HUES64 (cell line): Measurements from ENCODE around the gene SH3GLB1.

Experiments used
- H3K27ac ChIP-seq: 2 replicates; pipeline ENCODE4 v1.7.0; 2013; ENCODE audit warnings: low read depth, low read length, inconsistent platforms
- H3K27me3 ChIP-seq: 2 replicates; pipeline ENCODE4 v1.6.1; 2013; ENCODE audit warnings: mild to moderate bottlenecking, low read length; ENCODE audit not compliant: insufficient read depth
- H3K36me3 ChIP-seq: 2 replicates; pipeline ENCODE4 v1.6.1; 2013; ENCODE audit warnings: mild to moderate bottlenecking, low read length; ENCODE audit not compliant: insufficient read depth
- H3K4me1 ChIP-seq: 2 replicates; pipeline ENCODE4 v1.6.1; 2013; ENCODE audit warnings: mild to moderate bottlenecking, low read length, moderate library complexity; ENCODE audit not compliant: insufficient read depth
- H3K4me3 ChIP-seq: 2 replicates; pipeline ENCODE4 v1.5.1; 2013; ENCODE audit warnings: mild to moderate bottlenecking, low read length, moderate library complexity
- H3K9ac ChIP-seq: 2 replicates; pipeline ENCODE4 v1.6.1; 2013; ENCODE audit warnings: mild to moderate bottlenecking, low read depth, low read length
- H3K9me3 ChIP-seq: 2 replicates; pipeline ENCODE4 v1.6.1; 2013; ENCODE audit warnings: low read depth, low read length; ENCODE audit not compliant: insufficient read depth
- whole genome bisulfite sequencing: fragments of 150-250, 120-280 bp; methylation state at CpG from one replicate; pipeline ENCODE4 v1.1.7; 2013; ENCODE audit warnings: missing lambda C conversion rate; 5-methylcytosine and 5-hydroxymethylcytosine counted together

Gene SH3GLB1

GRCh38 chr1:86739648-86740509 lies 35.5 kb downstream of the SH3GLB1 start:
- Histone ChIP-seq H3K27ac (no peak overlapping the region), H3K4me1 (no peaks in the 10 kb centered on the region), H3K27me3 (no peaks in the 10 kb centered on the region), H3K4me3 (no peak overlapping the region), H3K9me3 (no peaks in the 10 kb centered on the region), H3K9ac (no peak overlapping the region), H3K36me3 (peaks cover 74% of the 10 kb centered on the region)
- WGBS, result 94% methylated on average over 3 of the region's 3 CpGs

GRCh38 chr1:86741947-86742572 lies 37.7 kb downstream of the SH3GLB1 start:
- 85% methylated on average over 2 of the region's 6 CpGs for WGBS
- H3K9ac ChIP-seq, result no peak overlapping the region
- H3K4me1 ChIP-seq, result no peaks in the 10 kb centered on the region
- no peaks in the 10 kb centered on the region for H3K9me3 ChIP-seq
- H3K27ac ChIP-seq, result no peak overlapping the region
- H3K27me3 ChIP-seq, result no peaks in the 10 kb centered on the region
- no peak overlapping the region for H3K4me3 ChIP-seq
- H3K36me3 ChIP-seq, result peaks cover 59% of the 10 kb centered on the region

- Histone ChIP-seq H3K27ac (no peak overlapping the region), H3K9ac (no peak overlapping the region), H3K4me3 (no peak overlapping the region), H3K36me3 (peaks cover 32% of the 10 kb centered on the region), H3K4me1 (no peaks in the 10 kb centered on the region), H3K27me3 (no peaks in the 10 kb centered on the region), H3K9me3 (no peaks in the 10 kb centered on the region)
- 81% methylated on average over 1 of the region's 1 CpG for WGBS
Observed at GRCh38 chr1:86747304-86747703, 42.9 kb downstream of the SH3GLB1 start.

GRCh38 chr1:86748622-86749373 lies 44.4 kb downstream of the SH3GLB1 start:
- Histone ChIP-seq H3K27ac (no peak overlapping the region), H3K36me3 (peaks cover 17% of the 10 kb centered on the region), H3K9ac (no peak overlapping the region), H3K27me3 (no peaks in the 10 kb centered on the region), H3K9me3 (no peaks in the 10 kb centered on the region), H3K4me3 (no peak overlapping the region), H3K4me1 (no peaks in the 10 kb centered on the region)
- WGBS, result 93% methylated on average over 4 of the region's 4 CpGs

GRCh38 chr1:86750076-86750475 lies 45.7 kb downstream of the SH3GLB1 start:
- WGBS, result 93% methylated on average over 1 of the region's 1 CpG
- no peak overlapping the region for H3K27ac ChIP-seq
- H3K9ac ChIP-seq, result no peak overlapping the region
- no peak overlapping the region for H3K4me3 ChIP-seq
- H3K4me1 ChIP-seq, result peaks cover 10% of the 10 kb centered on the region; the same call in 1 of the 2 replicates
- H3K9me3 ChIP-seq, result no peaks in the 10 kb centered on the region
- no peaks in the 10 kb centered on the region for H3K27me3 ChIP-seq
- H3K36me3 ChIP-seq, result peaks cover 4% of the 10 kb centered on the region

GRCh38 chr1:86750530-86750929 lies 46.2 kb downstream of the SH3GLB1 start:
- Histone ChIP-seq H3K27me3 (no peaks in the 10 kb centered on the region), H3K36me3 (peaks cover 4% of the 10 kb centered on the region; the same call in 1 of the 2 replicates), H3K9me3 (no peaks in the 10 kb centered on the region), H3K4me1 (peaks cover 10% of the 10 kb centered on the region; the same call in 1 of the 2 replicates), H3K9ac (no peak overlapping the region), H3K4me3 (no peak overlapping the region), H3K27ac (no peak overlapping the region)
- 94% methylated on average over 5 of the region's 5 CpGs for WGBS

GRCh38 chr1:86751923-86752322 lies 47.5 kb downstream of the SH3GLB1 start:
- Histone ChIP-seq H3K4me3 (no peak overlapping the region), H3K9me3 (no peaks in the 10 kb centered on the region), H3K27ac (no peak overlapping the region), H3K9ac (no peak overlapping the region), H3K36me3 (no peaks in the 10 kb centered on the region), H3K27me3 (no peaks in the 10 kb centered on the region), H3K4me1 (peaks cover 10% of the 10 kb centered on the region; the same call in 1 of the 2 replicates)
- 96% methylated on average over 6 of the region's 6 CpGs for WGBS

GRCh38 chr1:86753700-86754099 lies 49.3 kb downstream of the SH3GLB1 start:
- Histone ChIP-seq H3K27ac (no peak overlapping the region), H3K27me3 (no peaks in the 10 kb centered on the region), H3K9me3 (no peaks in the 10 kb centered on the region), H3K4me3 (no peak overlapping the region), H3K4me1 (peaks cover 10% of the 10 kb centered on the region; the same call in 1 of the 2 replicates), H3K36me3 (no peaks in the 10 kb centered on the region), H3K9ac (no peak overlapping the region)

GRCh38 chr1:86754265-86754974 lies 50.0 kb downstream of the SH3GLB1 start:
- Histone ChIP-seq H3K9ac (no peak overlapping the region), H3K4me3 (no peak overlapping the region), H3K4me1 (peaks cover 10% of the 10 kb centered on the region; the same call in 1 of the 2 replicates), H3K27me3 (no peaks in the 10 kb centered on the region), H3K36me3 (no peaks in the 10 kb centered on the region), H3K9me3 (no peaks in the 10 kb centered on the region), H3K27ac (no peak overlapping the region)
- 61% methylated on average over 4 of the region's 4 CpGs for WGBS

- no peaks in the 10 kb centered on the region for H3K36me3 ChIP-seq
- no peaks in the 10 kb centered on the region for H3K9me3 ChIP-seq
- H3K4me3 ChIP-seq, result no peak overlapping the region
- peaks cover 10% of the 10 kb centered on the region; the same call in 1 of the 2 replicates for H3K4me1 ChIP-seq
- H3K27ac ChIP-seq, result no peak overlapping the region
- no peak overlapping the region for H3K9ac ChIP-seq
- H3K27me3 ChIP-seq, result no peaks in the 10 kb centered on the region
Observed at GRCh38 chr1:86756062-86756406, 51.7 kb downstream of the SH3GLB1 start.
